ENCODE data around the gene CD320.

GRCh38 chr19:8329996-8330395 lies 21.8 kb upstream of the CD320 start:
- TF ChIP-seq CTCF (IDR thresholded peaks at IDR 0.05 in 4 of 5, conservative IDR thresholded peaks at IDR 0.05 in 1 of 5) (no peak), POLR2A (IDR thresholded peaks at IDR 0.05) (no peak)

All from gastrocnemius medialis (tissue), 4 donors.